ENCODE data around the gene LUZP2.

LUZP2 gene

GRCh38 chr11:24591283-24591682 lies 94.4 kb downstream of the LUZP2 start:
- Histone ChIP-seq H3K9me3 (ENCODE audit: control insufficient read depth, low read length) (no peaks in the 10 kb centered on the region), H3K36me3 (ENCODE audit: control insufficient read depth, insufficient read depth, low read length) (no peaks in the 10 kb centered on the region), H3K27me3 (replicated peaks; ENCODE audit: control insufficient read depth, insufficient read depth, low read length, poor library complexity, severe bottlenecking) (no peaks in the 10 kb centered on the region), H3K4me1 (ENCODE audit: control insufficient read depth, insufficient read depth, low read length, poor library complexity, severe bottlenecking) (no peaks in the 10 kb centered on the region), H3K27ac (ENCODE audit: insufficient read depth, low read length, poor library complexity, severe bottlenecking) (no peak overlapping the region), H3K4me3 (ENCODE audit: insufficient read depth, low read depth, low read length, poor library complexity, severe bottlenecking) (no peak overlapping the region)
- no peak for DNase-seq

- Histone ChIP-seq H3K36me3 (ENCODE audit: control insufficient read depth, insufficient read depth, low read length) (no peaks in the 10 kb centered on the region), H3K4me1 (ENCODE audit: control insufficient read depth, insufficient read depth, low read length, poor library complexity, severe bottlenecking) (no peaks in the 10 kb centered on the region), H3K27ac (ENCODE audit: insufficient read depth, low read length, poor library complexity, severe bottlenecking) (no peak overlapping the region), H3K4me3 (ENCODE audit: insufficient read depth, low read depth, low read length, poor library complexity, severe bottlenecking) (no peak overlapping the region), H3K27me3 (replicated peaks; ENCODE audit: control insufficient read depth, insufficient read depth, low read length, poor library complexity, severe bottlenecking) (no peaks in the 10 kb centered on the region), H3K9me3 (ENCODE audit: control insufficient read depth, low read length) (no peaks in the 10 kb centered on the region)
- no peak for DNase-seq
Measured at GRCh38 chr11:24592360-24592759, 95.5 kb downstream of the LUZP2 start.

DNA sequence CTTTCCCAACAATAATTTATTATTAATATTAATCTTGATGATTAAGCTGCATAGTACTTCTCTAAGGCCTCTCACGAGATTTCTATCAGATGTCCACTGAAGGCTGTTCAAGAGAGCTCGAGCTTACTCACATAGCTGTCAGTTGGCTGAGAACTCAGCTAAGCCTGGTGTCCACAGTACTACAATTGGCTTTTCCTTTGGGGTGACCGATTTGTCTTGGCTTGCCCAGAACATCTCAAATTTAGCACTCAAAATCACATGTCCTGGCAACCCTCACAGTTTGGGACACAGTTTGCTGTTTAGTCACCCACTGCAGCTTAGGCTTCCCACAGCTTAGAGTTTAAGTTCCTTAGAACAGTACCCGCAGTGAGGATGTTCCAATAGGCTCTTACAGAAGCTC lies 96.5 kb downstream of the LUZP2 start:
- no peaks in the 10 kb centered on the region for H3K9me3 ChIP-seq (ENCODE audit: control insufficient read depth, low read length)
- H3K4me3 ChIP-seq (ENCODE audit: insufficient read depth, low read depth, low read length, poor library complexity, severe bottlenecking): no peak overlapping the region
- H3K27ac ChIP-seq (ENCODE audit: insufficient read depth, low read length, poor library complexity, severe bottlenecking): no peak overlapping the region
- no peaks in the 10 kb centered on the region for H3K4me1 ChIP-seq (ENCODE audit: control insufficient read depth, insufficient read depth, low read length, poor library complexity, severe bottlenecking)
- H3K27me3 ChIP-seq (replicated peaks; ENCODE audit: control insufficient read depth, insufficient read depth, low read length, poor library complexity, severe bottlenecking): no peaks in the 10 kb centered on the region
- no peak for DNase-seq
- H3K36me3 ChIP-seq (ENCODE audit: control insufficient read depth, insufficient read depth, low read length): no peaks in the 10 kb centered on the region

DNA sequence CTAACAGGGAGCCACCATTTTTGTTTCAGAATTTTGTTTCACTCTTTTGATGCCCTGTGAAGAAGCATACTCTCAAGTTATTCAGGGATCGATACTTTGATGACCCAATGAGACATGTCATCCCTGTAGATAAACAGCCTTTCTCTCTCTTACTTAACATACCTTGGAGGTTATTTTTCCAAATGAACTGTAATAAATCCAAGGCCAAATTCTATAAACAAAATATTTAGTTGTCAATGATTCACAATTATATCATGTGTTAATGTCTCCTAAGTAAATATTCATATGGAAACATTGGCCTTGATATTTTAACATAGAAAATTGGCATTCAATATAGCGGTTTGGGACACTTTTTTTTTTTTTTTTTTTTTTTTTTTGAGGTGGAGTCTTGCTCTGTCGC lies 97.5 kb downstream of the LUZP2 start:
- Histone ChIP-seq H3K4me3 (ENCODE audit: insufficient read depth, low read depth, low read length, poor library complexity, severe bottlenecking) (no peak overlapping the region), H3K36me3 (ENCODE audit: control insufficient read depth, insufficient read depth, low read length) (no peaks in the 10 kb centered on the region), H3K27ac (ENCODE audit: insufficient read depth, low read length, poor library complexity, severe bottlenecking) (no peak overlapping the region), H3K9me3 (ENCODE audit: control insufficient read depth, low read length) (no peaks in the 10 kb centered on the region), H3K4me1 (ENCODE audit: control insufficient read depth, insufficient read depth, low read length, poor library complexity, severe bottlenecking) (no peaks in the 10 kb centered on the region), H3K27me3 (replicated peaks; ENCODE audit: control insufficient read depth, insufficient read depth, low read length, poor library complexity, severe bottlenecking) (no peaks in the 10 kb centered on the region)
- DNase-seq: no peak

DNA sequence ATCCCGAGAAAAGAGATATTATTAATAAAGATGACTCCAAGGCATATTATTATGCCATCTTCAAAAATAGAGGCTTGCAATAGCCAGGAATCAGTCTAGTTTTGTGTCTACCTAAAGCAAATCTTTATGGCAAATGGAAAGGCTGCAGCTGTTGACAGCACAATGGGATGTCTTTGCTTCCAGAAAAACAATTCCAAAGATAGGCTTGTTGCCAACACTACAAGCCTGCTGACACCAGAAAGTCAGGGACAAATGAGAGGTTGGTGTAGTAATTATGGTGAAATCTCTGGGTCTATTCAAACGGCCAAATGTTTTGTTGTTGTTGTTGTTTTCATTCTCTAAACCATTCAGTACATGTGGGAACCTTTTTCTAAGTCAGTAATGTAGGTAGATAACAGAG lies 101.8 kb downstream of the LUZP2 start:
- DNase-seq: no peak
- Histone ChIP-seq H3K27ac (ENCODE audit: insufficient read depth, low read length, poor library complexity, severe bottlenecking) (no peak overlapping the region), H3K36me3 (ENCODE audit: control insufficient read depth, insufficient read depth, low read length) (no peaks in the 10 kb centered on the region), H3K9me3 (ENCODE audit: control insufficient read depth, low read length) (no peaks in the 10 kb centered on the region), H3K4me3 (ENCODE audit: insufficient read depth, low read depth, low read length, poor library complexity, severe bottlenecking) (no peak overlapping the region), H3K4me1 (ENCODE audit: control insufficient read depth, insufficient read depth, low read length, poor library complexity, severe bottlenecking) (no peaks in the 10 kb centered on the region), H3K27me3 (replicated peaks; ENCODE audit: control insufficient read depth, insufficient read depth, low read length, poor library complexity, severe bottlenecking) (no peaks in the 10 kb centered on the region)

- H3K9me3 ChIP-seq (ENCODE audit: control insufficient read depth, low read length): no peaks in the 10 kb centered on the region
- no peak for DNase-seq
- no peak overlapping the region for H3K27ac ChIP-seq (ENCODE audit: insufficient read depth, low read length, poor library complexity, severe bottlenecking)
- H3K36me3 ChIP-seq (ENCODE audit: control insufficient read depth, insufficient read depth, low read length): no peaks in the 10 kb centered on the region
- no peaks in the 10 kb centered on the region for H3K27me3 ChIP-seq (replicated peaks; ENCODE audit: control insufficient read depth, insufficient read depth, low read length, poor library complexity, severe bottlenecking)
- no peaks in the 10 kb centered on the region for H3K4me1 ChIP-seq (ENCODE audit: control insufficient read depth, insufficient read depth, low read length, poor library complexity, severe bottlenecking)
- no peak overlapping the region for H3K4me3 ChIP-seq (ENCODE audit: insufficient read depth, low read depth, low read length, poor library complexity, severe bottlenecking)
Measured at GRCh38 chr11:24609192-24610119, 112.6 kb downstream of the LUZP2 start.

GRCh38 chr11:24615451-24616160 lies 118.8 kb downstream of the LUZP2 start:
- no peaks in the 10 kb centered on the region for H3K27me3 ChIP-seq (replicated peaks; ENCODE audit: control insufficient read depth, insufficient read depth, low read length, poor library complexity, severe bottlenecking)
- H3K4me3 ChIP-seq (ENCODE audit: insufficient read depth, low read depth, low read length, poor library complexity, severe bottlenecking): no peak overlapping the region
- H3K4me1 ChIP-seq (ENCODE audit: control insufficient read depth, insufficient read depth, low read length, poor library complexity, severe bottlenecking): no peaks in the 10 kb centered on the region
- DNase-seq: no peak
- no peaks in the 10 kb centered on the region for H3K36me3 ChIP-seq (ENCODE audit: control insufficient read depth, insufficient read depth, low read length)
- no peak overlapping the region for H3K27ac ChIP-seq (ENCODE audit: insufficient read depth, low read length, poor library complexity, severe bottlenecking)
- H3K9me3 ChIP-seq (ENCODE audit: control insufficient read depth, low read length): no peaks in the 10 kb centered on the region

- Histone ChIP-seq H3K27me3 (replicated peaks; ENCODE audit: control insufficient read depth, insufficient read depth, low read length, poor library complexity, severe bottlenecking) (no peaks in the 10 kb centered on the region), H3K27ac (ENCODE audit: insufficient read depth, low read length, poor library complexity, severe bottlenecking) (no peak overlapping the region), H3K9me3 (ENCODE audit: control insufficient read depth, low read length) (no peaks in the 10 kb centered on the region), H3K36me3 (ENCODE audit: control insufficient read depth, insufficient read depth, low read length) (no peaks in the 10 kb centered on the region), H3K4me3 (ENCODE audit: insufficient read depth, low read depth, low read length, poor library complexity, severe bottlenecking) (no peak overlapping the region), H3K4me1 (ENCODE audit: control insufficient read depth, insufficient read depth, low read length, poor library complexity, severe bottlenecking) (no peaks in the 10 kb centered on the region)
- no peak for DNase-seq
Measured at GRCh38 chr11:24617856-24618255, 121.0 kb downstream of the LUZP2 start.

- no peaks in the 10 kb centered on the region for H3K9me3 ChIP-seq (ENCODE audit: control insufficient read depth, low read length)
- no peaks in the 10 kb centered on the region for H3K4me1 ChIP-seq (ENCODE audit: control insufficient read depth, insufficient read depth, low read length, poor library complexity, severe bottlenecking)
- no peak overlapping the region for H3K4me3 ChIP-seq (ENCODE audit: insufficient read depth, low read depth, low read length, poor library complexity, severe bottlenecking)
- no peaks in the 10 kb centered on the region for H3K27me3 ChIP-seq (replicated peaks; ENCODE audit: control insufficient read depth, insufficient read depth, low read length, poor library complexity, severe bottlenecking)
- no peaks in the 10 kb centered on the region for H3K36me3 ChIP-seq (ENCODE audit: control insufficient read depth, insufficient read depth, low read length)
- no peak overlapping the region for H3K27ac ChIP-seq (ENCODE audit: insufficient read depth, low read length, poor library complexity, severe bottlenecking)
- DNase-seq: no peak
Measured at GRCh38 chr11:24619900-24620299, 123.0 kb downstream of the LUZP2 start.

- DNase-seq: no peak
Measured at GRCh38 chr11:24622262-24622661, 125.4 kb downstream of the LUZP2 start.

More at GRCh38 chr11:24622262-24622661, 125.4 kb downstream of the LUZP2 start:
- Histone ChIP-seq H3K27me3 (replicated peaks; ENCODE audit: control insufficient read depth, insufficient read depth, low read length, poor library complexity, severe bottlenecking) (no peaks in the 10 kb centered on the region), H3K9me3 (ENCODE audit: control insufficient read depth, low read length) (no peaks in the 10 kb centered on the region), H3K36me3 (ENCODE audit: control insufficient read depth, insufficient read depth, low read length) (no peaks in the 10 kb centered on the region), H3K4me3 (ENCODE audit: insufficient read depth, low read depth, low read length, poor library complexity, severe bottlenecking) (no peak overlapping the region), H3K4me1 (ENCODE audit: control insufficient read depth, insufficient read depth, low read length, poor library complexity, severe bottlenecking) (no peaks in the 10 kb centered on the region), H3K27ac (ENCODE audit: insufficient read depth, low read length, poor library complexity, severe bottlenecking) (no peak overlapping the region)

All from effector memory CD4-positive, alpha-beta T cell (primary cell).